Activated T-cell treated with anti-CD3 and anti-CD28 coated beads for 48 hours (primary cell): Measurements from ENCODE around the gene NDUFS6.

Experiments used
- DNase-seq: peaks from one replicate; pipeline ENCODE4 v3.0.0-alpha.2; 2020; ENCODE audit warnings: low read depth

Gene NDUFS6

GRCh38 chr5:1765880-1766235 is 35.3 kb upstream of the NDUFS6 start:
- no peak for DNase-seq

- no peak for DNase-seq
Measured at GRCh38 chr5:1767524-1768282, 33.5 kb upstream of the NDUFS6 start.

- DNase-seq: no peak
Measured at GRCh38 chr5:1768283-1769000, 32.8 kb upstream of the NDUFS6 start.

GRCh38 chr5:1769017-1769640 is 32.1 kb upstream of the NDUFS6 start:
- no peak for DNase-seq

GRCh38 chr5:1769752-1770442 is 31.3 kb upstream of the NDUFS6 start:
- no peak for DNase-seq

GRCh38 chr5:1770443-1770802 is 30.8 kb upstream of the NDUFS6 start:
- DNase-seq: no peak

- DNase-seq: no peak
Measured at GRCh38 chr5:1771149-1772065, 29.8 kb upstream of the NDUFS6 start.

GRCh38 chr5:1772634-1773033 is 28.6 kb upstream of the NDUFS6 start:
- DNase-seq: no peak

GRCh38 chr5:1776831-1777230 is 24.4 kb upstream of the NDUFS6 start:
- no peak for DNase-seq

GRCh38 chr5:1777281-1778137 is 23.7 kb upstream of the NDUFS6 start:
- no peak for DNase-seq

- no peak for DNase-seq
Measured at GRCh38 chr5:1778138-1779020, 22.8 kb upstream of the NDUFS6 start.

GRCh38 chr5:1779021-1779680 is 22.1 kb upstream of the NDUFS6 start:
- no peak for DNase-seq

GRCh38 chr5:1779782-1780613 is 21.2 kb upstream of the NDUFS6 start:
- no peak for DNase-seq

GRCh38 chr5:1780614-1780930 is 20.6 kb upstream of the NDUFS6 start:
- DNase-seq: no peak

GRCh38 chr5:1781107-1781506 is 20.1 kb upstream of the NDUFS6 start:
- DNase-seq: no peak

GRCh38 chr5:1781726-1782384 is 19.4 kb upstream of the NDUFS6 start:
- no peak for DNase-seq

GRCh38 chr5:1782385-1783215 is 18.6 kb upstream of the NDUFS6 start:
- DNase-seq: no peak
